Measurements from ENCODE around the gene NOTCH3. TPM values are rescaled to one million over a fixed set of nuclear protein-coding genes. Genes with fewer than 3 reads are reported as not detected.
A peak's percentile ranks its signal among the peaks of the same experiment; 100 is the strongest.

Gene NOTCH3
- total RNA-seq, 1 donor from 2014 or later = 559 TPM

DNA sequence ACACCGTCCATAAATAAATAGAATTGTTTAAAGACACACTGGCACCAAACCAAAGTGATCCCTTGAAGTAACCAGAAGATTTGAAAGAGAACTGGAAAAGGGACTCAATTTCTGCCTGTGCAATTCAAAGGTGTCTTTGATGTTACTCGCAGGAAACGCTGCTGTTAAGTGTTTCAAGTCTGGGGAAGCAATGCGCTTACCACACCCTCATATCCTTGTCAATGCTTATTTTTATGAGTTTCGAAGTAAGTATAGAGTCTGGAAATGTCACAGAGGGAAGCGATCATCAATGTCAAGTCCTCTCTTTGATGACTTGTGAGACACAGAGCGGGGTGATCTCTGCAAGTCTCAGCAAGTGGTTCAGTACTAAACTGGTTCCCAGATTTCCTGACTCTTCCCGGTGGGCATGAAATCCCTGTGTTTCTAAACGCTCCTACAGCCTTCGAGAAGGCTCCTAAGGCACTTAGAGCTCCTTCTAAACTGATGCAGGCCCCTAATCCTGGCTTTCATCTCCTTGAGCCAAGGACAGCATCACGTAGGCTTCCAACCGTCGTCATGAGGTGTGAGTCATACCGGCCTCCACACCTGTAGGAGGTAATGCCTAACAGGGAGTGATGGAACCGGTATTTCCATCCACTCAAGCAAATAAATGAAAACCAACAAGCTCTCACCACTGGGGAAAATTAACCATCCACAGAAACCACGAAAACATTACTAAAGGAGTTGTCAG lies 70.8 kb downstream of the NOTCH3 start:
- H3K27ac Mint-ChIP-seq (ENCODE audit: unreplicated experiment) = no peak overlapping the region
- no peak overlapping the region for H3K4me3 Mint-ChIP-seq (ENCODE audit: unreplicated experiment)
- TF ChIP-seq, protein P1, sequence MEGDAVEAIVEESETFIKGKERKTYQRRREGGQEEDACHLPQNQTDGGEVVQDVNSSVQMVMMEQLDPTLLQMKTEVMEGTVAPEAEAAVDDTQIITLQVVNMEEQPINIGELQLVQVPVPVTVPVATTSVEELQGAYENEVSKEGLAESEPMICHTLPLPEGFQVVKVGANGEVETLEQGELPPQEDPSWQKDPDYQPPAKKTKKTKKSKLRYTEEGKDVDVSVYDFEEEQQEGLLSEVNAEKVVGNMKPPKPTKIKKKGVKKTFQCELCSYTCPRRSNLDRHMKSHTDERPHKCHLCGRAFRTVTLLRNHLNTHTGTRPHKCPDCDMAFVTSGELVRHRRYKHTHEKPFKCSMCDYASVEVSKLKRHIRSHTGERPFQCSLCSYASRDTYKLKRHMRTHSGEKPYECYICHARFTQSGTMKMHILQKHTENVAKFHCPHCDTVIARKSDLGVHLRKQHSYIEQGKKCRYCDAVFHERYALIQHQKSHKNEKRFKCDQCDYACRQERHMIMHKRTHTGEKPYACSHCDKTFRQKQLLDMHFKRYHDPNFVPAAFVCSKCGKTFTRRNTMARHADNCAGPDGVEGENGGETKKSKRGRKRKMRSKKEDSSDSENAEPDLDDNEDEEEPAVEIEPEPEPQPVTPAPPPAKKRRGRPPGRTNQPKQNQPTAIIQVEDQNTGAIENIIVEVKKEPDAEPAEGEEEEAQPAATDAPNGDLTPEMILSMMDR (IDR thresholded peaks at IDR 0.05) = no peak
- no peaks in the 10 kb centered on the region for H3K27me3 Mint-ChIP-seq (ENCODE audit: low read depth)
- no peaks in the 10 kb centered on the region for H3K36me3 Mint-ChIP-seq (ENCODE audit: low read depth)
- peaks cover 7% of the 10 kb centered on the region for H3K4me1 Mint-ChIP-seq (ENCODE audit: low read depth)
- no peak for DNase-seq (ENCODE audit: low spot score)
- H3K9me3 Mint-ChIP-seq (ENCODE audit: low read depth) = no peaks in the 10 kb centered on the region

DNA sequence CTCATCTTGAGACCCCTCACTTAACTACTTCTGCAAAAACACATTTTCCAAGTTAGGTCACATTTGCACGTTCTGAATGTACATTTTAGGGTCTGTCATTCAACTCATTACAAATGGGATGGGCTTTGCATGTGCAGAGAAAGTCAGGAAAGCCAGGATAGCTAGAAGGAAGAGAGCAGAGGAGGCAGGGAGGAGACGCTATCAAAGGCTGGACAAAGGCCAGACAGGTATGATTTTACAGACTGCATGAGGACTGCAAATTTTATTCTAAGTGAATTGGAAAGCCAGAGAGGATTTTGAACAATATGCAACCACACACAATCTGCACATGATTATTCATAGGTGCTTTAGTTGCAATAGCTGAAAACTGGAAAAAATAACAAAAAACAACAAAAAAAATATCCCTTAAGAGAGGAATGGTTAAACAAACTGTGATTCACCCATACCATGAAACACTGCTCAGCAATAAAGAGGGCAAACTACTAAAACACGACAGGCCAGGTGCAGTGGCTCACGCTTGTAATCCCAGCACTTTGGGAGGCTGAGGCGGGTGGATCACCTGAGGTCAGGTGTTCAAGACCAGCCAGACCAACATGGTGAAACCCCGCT lies 72.5 kb downstream of the NOTCH3 start:
- no peaks in the 10 kb centered on the region for H3K27me3 Mint-ChIP-seq (ENCODE audit: low read depth)
- TF ChIP-seq, protein P1 (IDR thresholded peaks at IDR 0.05) = no peak
- peak overlapping the region; percentile 19 for H3K27ac Mint-ChIP-seq (ENCODE audit: unreplicated experiment)
- no peaks in the 10 kb centered on the region for H3K9me3 Mint-ChIP-seq (ENCODE audit: low read depth)
- DNase-seq (ENCODE audit: low spot score) = no peak
- peaks cover 20% of the 10 kb centered on the region for H3K4me1 Mint-ChIP-seq (ENCODE audit: low read depth)
- no peak overlapping the region for H3K4me3 Mint-ChIP-seq (ENCODE audit: unreplicated experiment)
- H3K36me3 Mint-ChIP-seq (ENCODE audit: low read depth) = no peaks in the 10 kb centered on the region

DNA sequence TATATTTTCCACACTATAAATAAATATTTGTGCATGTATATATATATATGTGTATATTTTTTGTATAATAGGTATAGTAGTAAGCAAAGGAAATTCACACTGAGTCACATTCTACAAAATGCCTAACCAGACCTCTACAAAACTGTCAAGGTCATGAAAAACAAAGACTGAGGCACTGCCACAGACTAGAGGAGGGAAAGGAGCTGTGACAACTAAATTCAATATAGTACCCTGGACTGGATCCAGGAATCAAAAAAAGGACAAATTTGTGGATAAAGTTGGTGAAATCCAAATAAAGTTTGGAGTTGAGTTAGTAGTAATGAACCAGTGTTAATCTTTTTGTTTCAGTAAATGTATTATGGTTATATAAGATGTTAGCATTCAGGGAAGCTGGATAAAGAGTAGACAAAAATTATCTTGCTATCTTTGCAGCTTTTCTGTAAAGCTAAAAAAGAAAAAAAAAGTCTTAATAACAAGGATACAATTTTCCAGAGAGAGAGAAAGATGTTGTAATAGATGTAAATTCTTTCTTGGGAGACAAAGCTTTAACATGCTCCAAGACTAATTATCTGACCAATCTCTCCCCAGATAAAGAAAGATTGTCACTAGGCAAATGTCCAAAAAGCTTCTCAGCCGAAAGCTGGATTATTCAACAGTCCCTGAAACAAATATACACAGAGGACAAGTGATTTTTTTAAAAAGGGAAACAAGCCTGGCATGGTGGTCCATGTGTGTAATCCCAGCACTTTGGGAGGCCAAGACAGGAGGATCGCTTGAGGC lies 74.5 kb downstream of the NOTCH3 start:
- Mint-ChIP-seq H3K4me1 (ENCODE audit: low read depth) (peaks cover 23% of the 10 kb centered on the region), H3K4me3 (ENCODE audit: unreplicated experiment) (no peak overlapping the region), H3K27ac (ENCODE audit: unreplicated experiment) (no peak overlapping the region), H3K27me3 (ENCODE audit: low read depth) (no peaks in the 10 kb centered on the region), H3K9me3 (ENCODE audit: low read depth) (no peaks in the 10 kb centered on the region), H3K36me3 (ENCODE audit: low read depth) (peaks cover 6% of the 10 kb centered on the region)
- TF ChIP-seq, protein P1 (IDR thresholded peaks at IDR 0.05) = no peak
- DNase-seq (ENCODE audit: low spot score) = no peak

DNA sequence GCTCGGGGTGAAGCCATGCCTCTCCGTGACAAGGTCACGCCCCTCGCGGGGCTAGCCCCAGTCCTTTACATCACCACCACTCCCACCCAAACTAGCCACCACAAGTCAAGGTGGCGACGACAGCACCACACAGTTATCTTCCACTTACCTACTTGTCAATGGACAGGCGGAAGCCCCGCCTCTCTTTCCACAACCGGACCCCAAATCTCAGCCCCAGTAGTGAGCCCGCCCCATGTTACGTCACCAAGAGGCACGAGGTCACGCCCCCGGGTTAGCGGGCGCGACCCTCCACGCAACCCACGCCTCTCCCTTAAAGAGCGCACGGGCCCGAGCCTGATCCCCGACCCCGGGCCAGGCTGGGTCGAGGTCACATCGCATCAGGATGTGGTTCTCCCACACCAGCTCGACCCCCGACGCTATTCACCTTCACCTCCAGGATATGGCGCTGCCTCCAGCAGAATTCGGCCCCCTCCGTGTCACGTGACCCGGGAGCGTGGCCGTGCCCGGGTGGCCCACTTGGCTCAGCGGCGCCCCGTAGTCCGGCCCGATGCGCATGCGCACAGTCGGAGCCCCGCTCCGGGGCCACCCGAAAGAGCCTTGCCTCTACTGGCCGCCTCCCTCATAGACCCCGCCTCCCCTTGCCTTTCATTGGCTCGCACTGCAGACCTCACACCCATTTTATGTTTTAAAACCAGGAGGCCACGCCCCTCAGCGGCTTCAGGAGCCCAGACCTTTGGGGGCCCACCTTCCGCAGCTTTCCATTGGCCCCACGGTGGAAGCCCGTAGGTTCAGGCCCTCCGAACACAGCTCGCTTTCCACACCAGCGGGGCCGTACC lies 75.3 kb downstream of the NOTCH3 start:
- TF ChIP-seq, protein P1 (IDR thresholded peaks at IDR 0.05) = peak; percentile 51
- Mint-ChIP-seq H3K36me3 (ENCODE audit: low read depth) (peaks cover 10% of the 10 kb centered on the region), H3K4me1 (ENCODE audit: low read depth) (peaks cover 23% of the 10 kb centered on the region), H3K27ac (ENCODE audit: unreplicated experiment) (peak overlapping the region; percentile 91), H3K9me3 (ENCODE audit: low read depth) (no peaks in the 10 kb centered on the region), H3K27me3 (ENCODE audit: low read depth) (no peaks in the 10 kb centered on the region), H3K4me3 (ENCODE audit: unreplicated experiment) (peak overlapping the region; percentile 92)
- DNase-seq (ENCODE audit: low spot score) = no peak

Measured in chondrocyte (in vitro differentiated cells).